GM21367 (cell line): ENCODE data around the gene IMMP2L.
"Not testable (repeated sequence)": the region's sequence is repeated elsewhere in the genome, so short reads cannot be mapped to it uniquely, and the experiment has no call there.

Source experiments
- ATAC-seq: cut with Tn5 transposase; IDR thresholded peaks from one replicate; pipeline ENCODE4 v1.9.1; 2021; ENCODE audit not compliant: unreplicated experiment

IMMP2L gene

GRCh38 chr7:111561904-111562732, at the start of gene IMMP2L:
IMMP2L (minus strand) TSS chr7:111562492.
- ATAC-seq = peak; percentile 69

GRCh38 chr7:111609483-111610254, 47.4 kb upstream of the IMMP2L start:
- not testable (repeated sequence) for ATAC-seq

GRCh38 chr7:111607621-111608020, 45.3 kb upstream of the IMMP2L start:
- no peak for ATAC-seq

GRCh38 chr7:111605246-111605645, 43.0 kb upstream of the IMMP2L start:
- ATAC-seq = no peak

GRCh38 chr7:111600091-111600490, 37.8 kb upstream of the IMMP2L start:
- ATAC-seq = no peak

GRCh38 chr7:111595780-111596179, 33.5 kb upstream of the IMMP2L start:
- no peak for ATAC-seq

GRCh38 chr7:111594602-111595001, 32.3 kb upstream of the IMMP2L start:
- no peak for ATAC-seq

GRCh38 chr7:111593343-111593742, 31.1 kb upstream of the IMMP2L start:
- ATAC-seq = no peak

- no peak for ATAC-seq
Measured at GRCh38 chr7:111588065-111588433, 25.8 kb upstream of the IMMP2L start.

- ATAC-seq = no peak
Measured at GRCh38 chr7:111587410-111588064, 25.2 kb upstream of the IMMP2L start.

GRCh38 chr7:111586711-111587409, 24.6 kb upstream of the IMMP2L start:
- ATAC-seq = no peak

GRCh38 chr7:111581784-111582488, 19.6 kb upstream of the IMMP2L start:
- ATAC-seq = not testable (repeated sequence)

GRCh38 chr7:111581207-111581606, 18.9 kb upstream of the IMMP2L start:
- ATAC-seq = not testable (repeated sequence)

GRCh38 chr7:111578754-111579153, 16.5 kb upstream of the IMMP2L start:
- ATAC-seq = no peak

GRCh38 chr7:111571720-111572119, 9.4 kb upstream of the IMMP2L start:
- ATAC-seq = no peak

GRCh38 chr7:111568870-111569462, 6.7 kb upstream of the IMMP2L start:
- ATAC-seq = peak; percentile 84

- no peak for ATAC-seq
Measured at GRCh38 chr7:111568419-111568818, 6.1 kb upstream of the IMMP2L start.

- ATAC-seq = no peak
Measured at GRCh38 chr7:111564078-111564477, 1.8 kb upstream of the IMMP2L start.

GRCh38 chr7:111561654-111561903, 713 bp downstream of the IMMP2L start:
- ATAC-seq = no peak
